Measurements from ENCODE around the gene MFNG. TPM values are rescaled to one million over a fixed set of nuclear protein-coding genes. Genes with fewer than 3 reads are reported as not detected.

MFNG gene
- total RNA-seq, 2 experiments from 2014 or later: 225 to 235 TPM

DNA sequence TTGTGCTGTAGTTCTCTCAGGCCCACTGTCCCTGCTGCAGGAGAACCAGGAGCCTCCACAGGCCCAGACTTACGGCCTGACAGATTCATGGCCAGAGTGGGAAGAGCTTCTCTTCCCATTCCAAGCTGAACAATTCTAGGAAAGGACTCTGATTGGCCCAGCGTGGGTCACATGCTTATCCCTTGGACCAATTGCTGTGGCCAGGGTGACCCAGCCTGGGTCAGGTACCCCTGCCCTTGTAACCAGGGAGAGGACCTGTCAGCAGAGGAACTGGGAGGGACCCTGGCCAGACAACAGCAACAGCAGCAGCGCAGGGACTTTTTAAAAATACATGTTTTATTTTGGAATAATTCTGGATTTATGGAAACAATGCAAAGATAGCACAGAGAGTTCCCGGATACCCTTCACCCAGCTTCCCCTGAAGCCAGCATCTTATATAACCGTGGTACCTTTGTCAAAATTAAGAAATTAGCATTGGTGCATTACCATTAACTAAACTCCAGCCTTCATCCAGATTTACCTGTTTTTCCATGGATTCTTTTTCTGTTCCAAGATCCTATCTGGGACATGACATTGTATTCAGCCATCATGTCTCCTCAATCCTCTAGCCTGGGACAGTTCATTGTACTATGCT, 50.1 kb downstream of the MFNG start:
- Histone ChIP-seq H3K4me2 (ENCODE audit: low read length) (no peak overlapping the region), H3K4me1 (ENCODE audit: insufficient read depth, low read length, poor library complexity, severe bottlenecking) (no peaks in the 10 kb centered on the region), H2AFZ (ENCODE audit: low read length) (no peak overlapping the region), H3K9me2 (ENCODE audit: insufficient read depth, low read length) (no peaks in the 10 kb centered on the region), H3K27ac (ENCODE audit: low read depth, low read length, poor library complexity, severe bottlenecking) (no peak overlapping the region), H3K4me3 (ENCODE audit: low read depth, low read length, poor library complexity, severe bottlenecking) (no peak overlapping the region), H3K9me3 (ENCODE audit: low read length) (peaks cover 10% of the 10 kb centered on the region; the same call in 1 of the 2 replicates), H4K20me1 (ENCODE audit: insufficient read depth, low read length) (no peaks in the 10 kb centered on the region), H3K79me2 (ENCODE audit: insufficient read depth, low read depth, low read length) (no peaks in the 10 kb centered on the region), H3K36me3 (ENCODE audit: insufficient read depth, low read length) (no peaks in the 10 kb centered on the region)
- CTCF ChIA-PET (ENCODE audit: unreplicated experiment): no interaction called here
- intact Hi-C loops (cut with micrococcal nuclease; ENCODE audit: unreplicated experiment): no loop called here
- DNase-seq (ENCODE audit: low spot score): no peak
- TF ChIP-seq, protein P1, sequence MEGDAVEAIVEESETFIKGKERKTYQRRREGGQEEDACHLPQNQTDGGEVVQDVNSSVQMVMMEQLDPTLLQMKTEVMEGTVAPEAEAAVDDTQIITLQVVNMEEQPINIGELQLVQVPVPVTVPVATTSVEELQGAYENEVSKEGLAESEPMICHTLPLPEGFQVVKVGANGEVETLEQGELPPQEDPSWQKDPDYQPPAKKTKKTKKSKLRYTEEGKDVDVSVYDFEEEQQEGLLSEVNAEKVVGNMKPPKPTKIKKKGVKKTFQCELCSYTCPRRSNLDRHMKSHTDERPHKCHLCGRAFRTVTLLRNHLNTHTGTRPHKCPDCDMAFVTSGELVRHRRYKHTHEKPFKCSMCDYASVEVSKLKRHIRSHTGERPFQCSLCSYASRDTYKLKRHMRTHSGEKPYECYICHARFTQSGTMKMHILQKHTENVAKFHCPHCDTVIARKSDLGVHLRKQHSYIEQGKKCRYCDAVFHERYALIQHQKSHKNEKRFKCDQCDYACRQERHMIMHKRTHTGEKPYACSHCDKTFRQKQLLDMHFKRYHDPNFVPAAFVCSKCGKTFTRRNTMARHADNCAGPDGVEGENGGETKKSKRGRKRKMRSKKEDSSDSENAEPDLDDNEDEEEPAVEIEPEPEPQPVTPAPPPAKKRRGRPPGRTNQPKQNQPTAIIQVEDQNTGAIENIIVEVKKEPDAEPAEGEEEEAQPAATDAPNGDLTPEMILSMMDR (conservative IDR thresholded peaks at IDR 0.05; ENCODE audit: low read length): no peak
- no peak for TF ChIP-seq EZH2phosphoT487 (IDR thresholded peaks at IDR 0.05; ENCODE audit: borderline replicate concordance, low read depth, low read length)
- no TSS peak for BruUV-seq (replicated peaks)
- POLR2A ChIA-PET: no interaction called here

DNA sequence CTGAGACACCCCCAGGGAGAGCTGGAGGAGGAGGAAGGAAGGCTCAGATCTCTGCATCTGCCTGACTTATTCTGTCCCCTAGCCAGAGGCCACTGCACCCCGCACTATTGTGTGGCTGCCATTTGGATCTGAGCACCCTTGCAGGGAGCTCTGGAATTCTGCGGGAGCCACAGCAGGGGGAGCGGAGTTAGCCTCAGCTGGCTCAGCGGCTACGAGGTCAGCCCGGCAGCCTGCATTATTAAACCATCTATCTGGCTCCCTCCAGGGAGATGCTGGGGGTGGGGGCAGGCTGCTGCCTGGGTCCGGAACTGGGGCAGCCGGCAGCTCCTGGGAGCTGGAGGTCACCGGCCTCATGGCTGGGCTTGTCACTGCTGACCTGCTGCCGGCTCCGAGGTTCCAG, 52.4 kb downstream of the MFNG start:
- intact Hi-C loops (cut with micrococcal nuclease; ENCODE audit: unreplicated experiment): no loop called here
- ChIA-PET POLR2A (no interaction called here), CTCF (ENCODE audit: unreplicated experiment) (interaction anchor here (0.6 kb wide), 1 partner anchor 182 kb away, joined by 9 read pairs; no protein-coding TSS in a partner anchor)

DNA sequence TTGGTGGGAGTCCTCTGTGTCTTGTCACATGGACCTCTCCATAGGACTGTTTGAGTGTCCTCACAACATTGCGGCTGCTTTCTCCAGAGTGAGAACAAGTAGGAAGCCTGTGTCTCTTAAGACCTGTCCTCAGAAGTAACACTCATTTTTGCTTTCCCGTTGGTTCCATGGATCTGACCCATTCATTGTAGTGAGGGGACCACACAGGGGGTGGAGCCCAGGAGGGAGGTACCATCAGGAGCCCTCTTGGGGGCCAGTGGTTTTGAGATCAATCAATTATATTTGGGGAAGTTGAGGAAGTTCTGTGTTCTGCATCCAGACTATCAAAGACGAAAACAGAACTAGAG, 53.5 kb downstream of the MFNG start:
- H3K9me2 ChIP-seq (ENCODE audit: insufficient read depth, low read length): no peaks in the 10 kb centered on the region
- no peak overlapping the region for H3K4me2 ChIP-seq (ENCODE audit: low read length)
- BruUV-seq (replicated peaks): no TSS peak
- H3K36me3 ChIP-seq (ENCODE audit: insufficient read depth, low read length): no peaks in the 10 kb centered on the region
- H2AFZ ChIP-seq (ENCODE audit: low read length): no peak overlapping the region
- H3K4me3 ChIP-seq (ENCODE audit: low read depth, low read length, poor library complexity, severe bottlenecking): no peak overlapping the region
- ChIA-PET POLR2A (no interaction called here), CTCF (ENCODE audit: unreplicated experiment) (no interaction called here)
- no peaks in the 10 kb centered on the region for H3K4me1 ChIP-seq (ENCODE audit: insufficient read depth, low read length, poor library complexity, severe bottlenecking)
- H3K79me2 ChIP-seq (ENCODE audit: insufficient read depth, low read depth, low read length): no peaks in the 10 kb centered on the region
- TF ChIP-seq, protein P1 (conservative IDR thresholded peaks at IDR 0.05; ENCODE audit: low read length): no peak
- no peak for TF ChIP-seq EZH2phosphoT487 (IDR thresholded peaks at IDR 0.05; ENCODE audit: borderline replicate concordance, low read depth, low read length)
- no peak for DNase-seq (ENCODE audit: low spot score)
- no peak overlapping the region for H3K27ac ChIP-seq (ENCODE audit: low read depth, low read length, poor library complexity, severe bottlenecking)
- no peaks in the 10 kb centered on the region for H3K9me3 ChIP-seq (ENCODE audit: low read length)
- intact Hi-C loops (cut with micrococcal nuclease; ENCODE audit: unreplicated experiment): no loop called here
- no peaks in the 10 kb centered on the region for H4K20me1 ChIP-seq (ENCODE audit: insufficient read depth, low read length)

More for the DNA sequence above, 52.4 kb downstream of the MFNG start:
- no peak overlapping the region for H2AFZ ChIP-seq (ENCODE audit: low read length)
- H3K9me2 ChIP-seq (ENCODE audit: insufficient read depth, low read length): no peaks in the 10 kb centered on the region
- no peak for TF ChIP-seq EZH2phosphoT487 (IDR thresholded peaks at IDR 0.05; ENCODE audit: borderline replicate concordance, low read depth, low read length)
- TF ChIP-seq, protein P1 (conservative IDR thresholded peaks at IDR 0.05; ENCODE audit: low read length): no peak
- no peak overlapping the region for H3K4me2 ChIP-seq (ENCODE audit: low read length)
- no peaks in the 10 kb centered on the region for H4K20me1 ChIP-seq (ENCODE audit: insufficient read depth, low read length)
- no peaks in the 10 kb centered on the region for H3K4me1 ChIP-seq (ENCODE audit: insufficient read depth, low read length, poor library complexity, severe bottlenecking)
- no peaks in the 10 kb centered on the region for H3K9me3 ChIP-seq (ENCODE audit: low read length)
- H3K36me3 ChIP-seq (ENCODE audit: insufficient read depth, low read length): no peaks in the 10 kb centered on the region
- no peaks in the 10 kb centered on the region for H3K79me2 ChIP-seq (ENCODE audit: insufficient read depth, low read depth, low read length)
- BruUV-seq (replicated peaks): no TSS peak
- no peak for DNase-seq (ENCODE audit: low spot score)
- H3K4me3 ChIP-seq (ENCODE audit: low read depth, low read length, poor library complexity, severe bottlenecking): no peak overlapping the region
- no peak overlapping the region for H3K27ac ChIP-seq (ENCODE audit: low read depth, low read length, poor library complexity, severe bottlenecking)
